Brain microvascular endothelial cell (primary cell): ENCODE data around the gene PSMC3.
A peak's percentile ranks its signal among the peaks of the same experiment; 100 is the strongest.

ENCODE experiments used
- DNase-seq: peaks from one replicate; pipeline ENCODE4 v3.0.0-alpha.2; 2020
- H3K27ac ChIP-seq: fragments of 250-450 bp; sonication (Bioruptor Pico); 2 replicates; pipeline ENCODE4 v1.5.1; 2020; ENCODE audit warnings: mild to moderate bottlenecking, moderate library complexity
- H3K27me3 ChIP-seq: fragments of 250-450 bp; sonication (Bioruptor Pico); replicated peaks from 2 replicates; pipeline ENCODE4 v1.5.1; 2020; ENCODE audit warnings: mild to moderate bottlenecking
- H3K36me3 ChIP-seq: fragments of 250-450 bp; sonication (Bioruptor Pico); replicated peaks from 2 replicates; pipeline ENCODE4 v1.5.1; 2020; ENCODE audit warnings: mild to moderate bottlenecking
- H3K4me3 ChIP-seq: 2 replicates; pipeline ENCODE4 v1.5.1; 2011; ENCODE audit warnings: low read depth, mild to moderate bottlenecking, control low read depth, low read length, moderate library complexity
- in situ Hi-C: cut with HindIII; loops from 2 replicates; pipeline ENCODE4 v1.10.0; 2017; ENCODE audit warnings: low sequenced_read_pairs, low pct_ligation_motif_present
- TF ChIP-seq, protein P1 (sequence below): IDR thresholded peaks from 2 replicates; pipeline ENCODE4 v1.5.1; 2011; ENCODE audit warnings: low read depth, mild to moderate bottlenecking, moderate library complexity, low read length, control low read depth, inconsistent platforms; ENCODE audit errors: missing control alignments

Gene PSMC3

DNA sequence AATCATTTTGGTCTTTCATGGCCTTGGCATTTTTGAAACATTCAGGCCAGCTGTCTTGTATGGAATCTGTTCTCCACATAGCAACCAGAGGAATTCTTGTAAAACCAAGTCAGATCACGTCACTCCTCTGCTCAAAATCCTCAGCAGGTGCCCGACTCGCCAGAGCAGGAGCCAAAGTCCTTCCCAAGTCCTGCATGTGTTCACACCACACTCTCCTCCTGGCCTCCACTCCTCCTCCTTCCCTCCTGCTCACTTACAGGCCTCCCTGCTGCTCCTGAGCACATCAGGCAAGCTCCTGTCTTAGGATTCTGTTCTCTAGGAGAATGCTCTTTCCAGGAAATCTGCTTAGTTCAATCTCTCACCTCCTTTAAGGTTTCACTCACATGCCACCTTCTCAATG, 6.9 kb upstream of the PSMC3 start:
- Histone ChIP-seq H3K27me3 (no peaks in the 10 kb centered on the region), H3K4me3 (no peak overlapping the region), H3K36me3 (no peaks in the 10 kb centered on the region), H3K27ac (no peak overlapping the region)
- in situ Hi-C loops: no loop called here
- TF ChIP-seq, protein P1, sequence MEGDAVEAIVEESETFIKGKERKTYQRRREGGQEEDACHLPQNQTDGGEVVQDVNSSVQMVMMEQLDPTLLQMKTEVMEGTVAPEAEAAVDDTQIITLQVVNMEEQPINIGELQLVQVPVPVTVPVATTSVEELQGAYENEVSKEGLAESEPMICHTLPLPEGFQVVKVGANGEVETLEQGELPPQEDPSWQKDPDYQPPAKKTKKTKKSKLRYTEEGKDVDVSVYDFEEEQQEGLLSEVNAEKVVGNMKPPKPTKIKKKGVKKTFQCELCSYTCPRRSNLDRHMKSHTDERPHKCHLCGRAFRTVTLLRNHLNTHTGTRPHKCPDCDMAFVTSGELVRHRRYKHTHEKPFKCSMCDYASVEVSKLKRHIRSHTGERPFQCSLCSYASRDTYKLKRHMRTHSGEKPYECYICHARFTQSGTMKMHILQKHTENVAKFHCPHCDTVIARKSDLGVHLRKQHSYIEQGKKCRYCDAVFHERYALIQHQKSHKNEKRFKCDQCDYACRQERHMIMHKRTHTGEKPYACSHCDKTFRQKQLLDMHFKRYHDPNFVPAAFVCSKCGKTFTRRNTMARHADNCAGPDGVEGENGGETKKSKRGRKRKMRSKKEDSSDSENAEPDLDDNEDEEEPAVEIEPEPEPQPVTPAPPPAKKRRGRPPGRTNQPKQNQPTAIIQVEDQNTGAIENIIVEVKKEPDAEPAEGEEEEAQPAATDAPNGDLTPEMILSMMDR: no peak
- DNase-seq: no peak

DNA sequence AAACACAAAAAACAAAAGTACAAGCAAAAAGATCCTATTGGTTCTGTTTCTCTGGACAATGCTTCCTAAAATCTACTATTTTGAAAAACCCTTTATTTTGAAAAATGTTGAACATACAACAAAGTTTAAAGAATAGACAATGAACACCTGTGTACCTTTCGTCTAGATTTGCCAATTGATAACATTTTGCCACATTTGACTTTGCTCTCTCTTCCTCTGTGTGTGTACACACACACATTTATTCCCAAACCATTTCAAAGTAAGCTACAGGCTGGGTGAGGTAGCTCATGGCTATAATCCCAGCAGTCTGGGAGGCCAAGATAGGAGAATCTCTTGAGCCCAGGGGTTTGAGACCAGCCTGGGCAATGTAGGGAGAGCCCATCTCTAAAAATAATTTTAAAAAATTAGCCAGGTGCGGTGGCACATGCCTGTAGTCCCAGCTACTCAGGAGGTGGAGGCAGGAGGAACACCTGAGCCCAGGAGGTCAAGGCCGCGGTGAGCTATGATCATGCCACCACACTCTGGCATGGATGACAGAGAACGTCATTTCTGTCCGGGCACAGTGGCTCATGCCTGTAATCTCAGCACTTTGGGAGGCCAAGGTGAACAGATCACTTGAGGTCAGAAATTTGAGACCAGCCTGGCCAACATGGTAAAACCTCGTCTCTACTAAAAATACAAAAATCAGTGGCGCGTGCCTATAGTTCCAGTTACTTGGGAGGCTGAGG, 5.3 kb upstream of the PSMC3 start:
- TF ChIP-seq, protein P1: no peak
- no peak overlapping the region for H3K27ac ChIP-seq
- H3K4me3 ChIP-seq: no peak overlapping the region
- no peak for DNase-seq
- no peaks in the 10 kb centered on the region for H3K27me3 ChIP-seq
- in situ Hi-C loops: no loop called here
- no peaks in the 10 kb centered on the region for H3K36me3 ChIP-seq

DNA sequence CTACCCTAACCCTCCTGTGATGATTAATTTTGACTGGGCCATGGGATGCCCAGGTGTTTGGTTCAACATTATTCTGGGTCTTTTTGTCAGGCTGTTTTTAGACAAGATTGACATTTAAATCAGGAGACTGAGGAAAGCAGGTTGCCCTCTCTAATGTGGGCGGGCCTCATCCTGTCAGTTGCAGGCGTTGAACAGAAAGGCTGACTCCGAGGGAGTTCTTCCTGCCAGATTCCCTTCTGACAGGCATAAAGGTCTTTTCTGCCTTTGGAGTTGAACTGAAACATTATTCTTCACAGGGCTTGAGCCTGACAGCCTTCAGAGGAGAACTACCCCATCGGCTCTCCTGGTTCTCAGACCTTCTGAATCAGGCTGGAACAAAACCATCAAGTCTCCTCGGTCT, 4.3 kb upstream of the PSMC3 start:
- TF ChIP-seq, protein P1: no peak
- Histone ChIP-seq H3K27ac (no peak overlapping the region), H3K27me3 (no peaks in the 10 kb centered on the region), H3K4me3 (no peak overlapping the region), H3K36me3 (no peaks in the 10 kb centered on the region)
- in situ Hi-C loops: no loop called here
- no peak for DNase-seq

DNA sequence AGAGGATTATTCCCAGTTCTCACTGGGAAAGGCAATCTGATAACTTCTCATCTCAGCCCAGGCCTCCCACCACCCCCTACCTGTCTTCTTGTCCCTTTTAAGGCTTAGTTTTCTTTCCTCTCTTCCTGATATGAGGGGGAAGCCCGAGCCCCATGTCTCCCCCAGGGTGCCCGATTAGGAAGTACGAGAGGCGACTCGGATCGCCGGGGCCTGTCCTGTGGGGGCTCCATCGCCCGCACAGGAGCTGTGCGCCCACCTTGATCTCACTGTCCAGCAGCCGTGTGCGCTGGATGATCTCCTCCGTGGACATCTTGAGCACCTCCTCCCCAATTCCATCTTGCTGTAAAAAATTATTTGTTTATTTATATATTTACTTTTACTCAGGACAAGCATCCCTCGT, 628 bp downstream of the PSMC3 start:
- Histone ChIP-seq H3K27ac (peak overlapping the region; percentile 99), H3K4me3 (peak overlapping the region; percentile 98), H3K36me3 (peaks cover 30% of the 10 kb centered on the region), H3K27me3 (no peaks in the 10 kb centered on the region)
- in situ Hi-C loops: no loop called here
- TF ChIP-seq, protein P1: no peak
- DNase-seq: no peak

DNA sequence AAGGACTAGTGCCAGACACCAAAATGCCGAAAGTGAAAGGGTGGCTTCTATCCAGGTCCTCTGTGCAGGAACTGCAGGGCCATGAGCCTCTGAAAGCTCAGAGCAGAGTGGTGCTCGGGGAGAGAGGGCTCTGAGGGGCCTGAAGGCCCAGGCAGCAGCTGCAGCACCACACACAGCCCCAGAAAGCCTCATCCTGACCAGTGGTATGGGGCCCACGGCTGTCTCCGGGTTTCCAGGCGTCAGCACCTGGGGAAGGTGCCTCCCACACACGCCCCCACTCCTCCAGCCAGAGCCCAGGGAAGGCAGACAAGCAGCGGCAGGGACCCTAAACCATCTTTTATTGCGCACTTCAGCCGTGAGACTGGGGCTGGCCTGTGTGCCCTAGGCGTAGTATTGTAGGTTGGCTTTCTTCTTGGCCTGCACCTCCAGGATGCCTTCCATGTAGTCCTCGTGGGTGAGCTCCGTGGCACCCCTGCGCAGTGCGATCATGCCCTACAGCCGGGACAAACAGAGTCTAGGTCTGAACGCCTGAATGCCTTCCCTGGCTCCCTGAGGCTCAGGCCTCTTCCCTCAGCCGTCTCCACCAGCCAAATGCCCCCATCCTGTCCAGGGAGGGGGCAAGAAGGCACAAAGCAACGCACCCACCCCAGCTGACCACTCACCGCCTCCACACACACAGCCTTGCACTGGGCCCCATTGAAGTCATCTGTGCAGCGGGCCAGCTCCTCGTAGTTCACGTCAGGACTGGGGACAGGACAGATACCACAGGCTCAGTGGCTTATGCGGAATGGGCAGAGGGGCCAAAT, 7.6 kb downstream of the PSMC3 start:
- no peaks in the 10 kb centered on the region for H3K27me3 ChIP-seq
- TF ChIP-seq, protein P1: no peak
- no peak for DNase-seq
- in situ Hi-C loops: no loop called here
- H3K4me3 ChIP-seq: no peak overlapping the region
- peaks cover 57% of the 10 kb centered on the region for H3K36me3 ChIP-seq
- no peak overlapping the region for H3K27ac ChIP-seq
